ENCODE results near the gene TMEM167A. TPM values are rescaled to one million over a fixed set of nuclear protein-coding genes. Genes with fewer than 3 reads are reported as not detected.

The TMEM167A gene
- total and polyA plus RNA-seq, 2 experiments from 2014 or later, result 179 to 267 TPM

GRCh38 chr5:83096660-83097339, 19.6 kb upstream of the TMEM167A start (continued):
- no peak for TF ChIP-seq ZNF462 (CRISPR knock-in tag; IDR thresholded peaks at IDR 0.05)
- no peak for TF ChIP-seq EZH2phosphoT487 (IDR thresholded peaks at IDR 0.05; ENCODE audit: unreplicated experiment)

GRCh38 chr5:83095957-83096539, 18.9 kb upstream of the TMEM167A start:
- DNase-seq (ENCODE audit: low spot score), result no peak
- Histone ChIP-seq H2AFZ (no peak overlapping the region), H3K27me3 (ENCODE audit: insufficient read depth) (no peaks in the 10 kb centered on the region), H3K9me2 (ENCODE audit: insufficient read depth) (peaks cover 7% of the 10 kb centered on the region; the same call in 1 of the 2 replicates), H3K79me2 (replicated peaks; ENCODE audit: insufficient read depth) (no peaks in the 10 kb centered on the region; the same call in 1 of the 2 replicates), H3K4me3 (no peak overlapping the region), H3K4me2 (no peak overlapping the region), H3K27ac (ENCODE audit: low read depth) (no peak overlapping the region), H4K20me1 (replicated peaks; ENCODE audit: insufficient read depth) (no peaks in the 10 kb centered on the region), H3K36me3 (ENCODE audit: insufficient read depth) (peaks cover 7% of the 10 kb centered on the region; the same call in 1 of the 2 replicates), H3K4me1 (ENCODE audit: insufficient read depth) (peaks cover 7% of the 10 kb centered on the region), H3F3A (replicated peaks; ENCODE audit: low read depth) (no peaks in the 10 kb centered on the region)
- H3K9me3 Mint-ChIP-seq, result peaks cover 28% of the 10 kb centered on the region
- H3K4me1 Mint-ChIP-seq, result peaks cover 13% of the 10 kb centered on the region; the same call in 2 of the 3 replicates
- no peak for ATAC-seq
- H3K27me3 Mint-ChIP-seq (ENCODE audit: insufficient read depth, low read depth, poor library complexity), result peaks cover 1% of the 10 kb centered on the region
- H3K36me3 Mint-ChIP-seq (ENCODE audit: low read depth), result peaks cover 32% of the 10 kb centered on the region
- H3K4me3 Mint-ChIP-seq, result no peak overlapping the region
- 0 out of 2 replicates have a peak overlapping the region, but pooled peaks have one; percentile 36 for H3K27ac Mint-ChIP-seq
- TF ChIP-seq ZNF331 (CRISPR knock-in tag; IDR thresholded peaks at IDR 0.05; ENCODE audit: low read depth) (no peak), NANOG (IDR thresholded peaks at IDR 0.05; ENCODE audit: borderline replicate concordance) (no peak), ZNF462 (CRISPR knock-in tag; IDR thresholded peaks at IDR 0.05) (no peak)

All from GM23338 (cell line).